Stomach smooth muscle (tissue), 2 donors: Measurements from ENCODE around the gene STX10.
"Not testable (repeated sequence)": the region's sequence is repeated elsewhere in the genome, so short reads cannot be mapped to it uniquely, and the experiment has no call there.

ENCODE experiments used
- H3K27ac ChIP-seq: one replicate; pipeline ENCODE4 v1.7.0; 2013; ENCODE audit warnings: mild to moderate bottlenecking, low read length, inconsistent platforms
- H3K27me3 ChIP-seq, 2 donors: one replicate each; pipeline ENCODE4 v1.7.0; 2013; ENCODE audit warnings: low read length in 2 of 2; ENCODE audit not compliant: insufficient read depth in 2 of 2, control insufficient read depth in 1 of 2
- H3K36me3 ChIP-seq, 2 donors: one replicate each; pipeline ENCODE4 v1.7.0; 2013; ENCODE audit warnings: low read length in 2 of 2; ENCODE audit not compliant: control insufficient read depth in 2 of 2, insufficient read depth in 2 of 2
- H3K4me1 ChIP-seq: one replicate; pipeline ENCODE4 v1.7.0; 2013; ENCODE audit warnings: low read length; ENCODE audit not compliant: control insufficient read depth, insufficient read depth
- H3K4me3 ChIP-seq, 2 donors: one replicate each; pipeline ENCODE4 v1.7.0; 2013; ENCODE audit warnings: low read length in 2 of 2
- H3K9ac ChIP-seq, 2 donors: one replicate each; pipeline ENCODE4 v1.7.0; 2013; ENCODE audit warnings: low read length in 2 of 2, mild to moderate bottlenecking in 1 of 2
- H3K9me3 ChIP-seq, 2 donors: one replicate each; pipeline ENCODE4 v1.7.0; 2013; ENCODE audit warnings: low read length in 2 of 2; ENCODE audit not compliant: control insufficient read depth in 2 of 2
- donor health status: healthy.
- donor health status: Pancreatic carcinoma.

Gene STX10

GRCh38 chr19:13152356-13152973 lies 2.3 kb upstream of the STX10 start:
- Histone ChIP-seq H3K36me3 (no peaks in the 10 kb centered on the region), H3K9me3 (no peaks in the 10 kb centered on the region), H3K4me1 (peaks cover 40% of the 10 kb centered on the region), H3K9ac (peak overlapping the region; percentile 95 to 96), H3K4me3 (peak overlapping the region; percentile 97 to 98), H3K27me3 (no peaks in the 10 kb centered on the region), H3K27ac (peak overlapping the region; percentile 98)

- H3K9me3 ChIP-seq, result no peaks in the 10 kb centered on the region
- no peaks in the 10 kb centered on the region for H3K27me3 ChIP-seq
- peak overlapping the region; percentile 100 for H3K9ac ChIP-seq
- H3K36me3 ChIP-seq, result no peaks in the 10 kb centered on the region
- H3K4me3 ChIP-seq, result peak overlapping the region; percentile 97 to 98
- peaks cover 40% of the 10 kb centered on the region for H3K4me1 ChIP-seq
- H3K27ac ChIP-seq, result peak overlapping the region; percentile 100
Observed at GRCh38 chr19:13151605-13152355, 1.6 kb upstream of the STX10 start.

- Histone ChIP-seq H3K27ac (peak overlapping the region; percentile 100), H3K9ac (peak overlapping the region; percentile 100), H3K4me3 (peak overlapping the region; percentile 97 to 98), H3K4me1 (peaks cover 38% of the 10 kb centered on the region), H3K9me3 (no peaks in the 10 kb centered on the region), H3K27me3 (no peaks in the 10 kb centered on the region), H3K36me3 (no peaks in the 10 kb centered on the region)
Observed at GRCh38 chr19:13150931-13151604, 893 bp upstream of the STX10 start.

- H3K36me3 ChIP-seq, result peaks cover 2 to 4% of the 10 kb centered on the region in 2 donors
- H3K27ac ChIP-seq, result peak overlapping the region; percentile 100
- H3K9ac ChIP-seq, result peak overlapping the region; percentile 60 to 100
- H3K27me3 ChIP-seq, result no peaks in the 10 kb centered on the region
- H3K4me3 ChIP-seq, result peak overlapping the region; percentile 97 to 98
- peaks cover 26% of the 10 kb centered on the region for H3K4me1 ChIP-seq
- no peaks in the 10 kb centered on the region for H3K9me3 ChIP-seq
Observed at GRCh38 chr19:13149628-13150186, 468 bp downstream of the STX10 start.

GRCh38 chr19:13149173-13149627 lies 975 bp downstream of the STX10 start:
- Histone ChIP-seq H3K4me1 (peaks cover 22% of the 10 kb centered on the region), H3K4me3 (peak overlapping the region; percentile 97 to 98), H3K9ac (peak overlapping the region; percentile 60 to 100), H3K27ac (peak overlapping the region; percentile 100)
- H3K27me3 ChIP-seq, H3K36me3 ChIP-seq, H3K9me3 ChIP-seq: not testable (repeated sequence)

- Histone ChIP-seq H3K9me3 (no peaks in the 10 kb centered on the region), H3K4me1 (peaks cover 9% of the 10 kb centered on the region), H3K27ac (no peak overlapping the region), H3K36me3 (peaks cover 8 to 12% of the 10 kb centered on the region in 2 donors), H3K27me3 (no peaks in the 10 kb centered on the region), H3K9ac (no peak overlapping the region), H3K4me3 (no peak overlapping the region)
Observed at GRCh38 chr19:13146763-13147563, 3.2 kb downstream of the STX10 start.

GRCh38 chr19:13139633-13140311 lies 10.4 kb downstream of the STX10 start:
- no peak overlapping the region for H3K4me3 ChIP-seq
- no peak overlapping the region for H3K27ac ChIP-seq
- no peak overlapping the region for H3K9ac ChIP-seq
- H3K27me3 ChIP-seq, result no peaks in the 10 kb centered on the region
- H3K36me3 ChIP-seq, result peaks cover 17 to 25% of the 10 kb centered on the region in 2 donors
- H3K9me3 ChIP-seq, result no peaks in the 10 kb centered on the region
- H3K4me1 ChIP-seq, result peaks cover 3% of the 10 kb centered on the region

- H3K9ac ChIP-seq, result no peak overlapping the region
- H3K27ac ChIP-seq, result no peak overlapping the region
- H3K9me3 ChIP-seq, result no peaks in the 10 kb centered on the region
- no peak overlapping the region for H3K4me3 ChIP-seq
- H3K27me3 ChIP-seq, result no peaks in the 10 kb centered on the region
- H3K4me1 ChIP-seq, result peaks cover 10% of the 10 kb centered on the region
- peaks cover 10 to 20% of the 10 kb centered on the region in 2 donors for H3K36me3 ChIP-seq
Observed at GRCh38 chr19:13138916-13139198, 11.3 kb downstream of the STX10 start.

GRCh38 chr19:13138171-13138915 lies 11.8 kb downstream of the STX10 start:
- H3K4me3 ChIP-seq, result no peak overlapping the region

More at GRCh38 chr19:13138171-13138915, 11.8 kb downstream of the STX10 start:
- no peak overlapping the region for H3K9ac ChIP-seq
- H3K27ac ChIP-seq, result no peak overlapping the region
- no peaks in the 10 kb centered on the region for H3K9me3 ChIP-seq
- H3K4me1 ChIP-seq, result peaks cover 10% of the 10 kb centered on the region
- no peaks in the 10 kb centered on the region for H3K27me3 ChIP-seq
- peaks cover 9 to 20% of the 10 kb centered on the region in 2 donors for H3K36me3 ChIP-seq
